ENCODE measurements around the gene P2RY2.

P2RY2 gene

GRCh38 chr11:73177380-73177777, 40.7 kb upstream of the P2RY2 start:
- H3K9ac ChIP-seq (ENCODE audit: low read depth, low read length): no peak overlapping the region
- H3K27me3 ChIP-seq (ENCODE audit: insufficient read depth, low read length): no peaks in the 10 kb centered on the region
- no peaks in the 10 kb centered on the region for H3K36me3 ChIP-seq (ENCODE audit: insufficient read depth, low read length)
- no peaks in the 10 kb centered on the region for H3K4me1 ChIP-seq (ENCODE audit: insufficient read depth, low read length)
- H3K9me3 ChIP-seq (ENCODE audit: insufficient read depth, low read depth, low read length): no peaks in the 10 kb centered on the region
- no peak overlapping the region for H3K27ac ChIP-seq (ENCODE audit: low read depth, low read length)
- WGBS: 96% methylated on average over 3 of the region's 3 CpGs
- no peak overlapping the region for H3K4me3 ChIP-seq (ENCODE audit: low read length)

- Histone ChIP-seq H3K4me1 (ENCODE audit: insufficient read depth, low read length) (no peaks in the 10 kb centered on the region), H3K27me3 (ENCODE audit: insufficient read depth, low read length) (no peaks in the 10 kb centered on the region), H3K9me3 (ENCODE audit: insufficient read depth, low read depth, low read length) (no peaks in the 10 kb centered on the region), H3K9ac (ENCODE audit: low read depth, low read length) (no peak overlapping the region), H3K4me3 (ENCODE audit: low read length) (no peak overlapping the region), H3K36me3 (ENCODE audit: insufficient read depth, low read length) (no peaks in the 10 kb centered on the region), H3K27ac (ENCODE audit: low read depth, low read length) (no peak overlapping the region)
- WGBS: 64% methylated on average over 15 of the region's 15 CpGs
These were observed 40.1 kb upstream of the P2RY2 start for GRCh38 chr11:73177778-73178539.

- Histone ChIP-seq H3K9ac (ENCODE audit: low read depth, low read length) (no peak overlapping the region), H3K27me3 (ENCODE audit: insufficient read depth, low read length) (no peaks in the 10 kb centered on the region), H3K4me3 (ENCODE audit: low read length) (no peak overlapping the region), H3K4me1 (ENCODE audit: insufficient read depth, low read length) (no peaks in the 10 kb centered on the region), H3K36me3 (ENCODE audit: insufficient read depth, low read length) (no peaks in the 10 kb centered on the region), H3K27ac (ENCODE audit: low read depth, low read length) (no peak overlapping the region), H3K9me3 (ENCODE audit: insufficient read depth, low read depth, low read length) (no peaks in the 10 kb centered on the region)
- WGBS: 85% methylated on average over 4 of the region's 4 CpGs
These were observed 39.4 kb upstream of the P2RY2 start for GRCh38 chr11:73178681-73179080.

- Histone ChIP-seq H3K27ac (ENCODE audit: low read depth, low read length) (no peak overlapping the region), H3K4me3 (ENCODE audit: low read length) (no peak overlapping the region), H3K4me1 (ENCODE audit: insufficient read depth, low read length) (no peaks in the 10 kb centered on the region), H3K9me3 (ENCODE audit: insufficient read depth, low read depth, low read length) (no peaks in the 10 kb centered on the region), H3K9ac (ENCODE audit: low read depth, low read length) (no peak overlapping the region), H3K36me3 (ENCODE audit: insufficient read depth, low read length) (no peaks in the 10 kb centered on the region), H3K27me3 (ENCODE audit: insufficient read depth, low read length) (no peaks in the 10 kb centered on the region)
- WGBS: 63% methylated on average over 3 of the region's 3 CpGs
These were observed 35.2 kb upstream of the P2RY2 start for GRCh38 chr11:73182824-73183321.

GRCh38 chr11:73184953-73185671, 33.0 kb upstream of the P2RY2 start:
- Histone ChIP-seq H3K9me3 (ENCODE audit: insufficient read depth, low read depth, low read length) (no peaks in the 10 kb centered on the region), H3K27ac (ENCODE audit: low read depth, low read length) (no peak overlapping the region), H3K36me3 (ENCODE audit: insufficient read depth, low read length) (no peaks in the 10 kb centered on the region), H3K27me3 (ENCODE audit: insufficient read depth, low read length) (no peaks in the 10 kb centered on the region), H3K4me3 (ENCODE audit: low read length) (no peak overlapping the region), H3K9ac (ENCODE audit: low read depth, low read length) (no peak overlapping the region), H3K4me1 (ENCODE audit: insufficient read depth, low read length) (no peaks in the 10 kb centered on the region; the same call in 1 of the 2 replicates)
- WGBS: 59% methylated on average over 14 of the region's 18 CpGs

- no peak overlapping the region for H3K27ac ChIP-seq (ENCODE audit: low read depth, low read length)
- WGBS: 79% methylated on average over 13 of the region's 13 CpGs
- no peaks in the 10 kb centered on the region; the same call in 1 of the 2 replicates for H3K4me1 ChIP-seq (ENCODE audit: insufficient read depth, low read length)
These were observed 32.3 kb upstream of the P2RY2 start for GRCh38 chr11:73185680-73186293.

GRCh38 chr11:73186294-73186850, 31.7 kb upstream of the P2RY2 start:
- H3K4me3 ChIP-seq (ENCODE audit: low read length): no peak overlapping the region
- 96% methylated on average over 10 of the region's 10 CpGs for WGBS

More at GRCh38 chr11:73185680-73186293, 32.3 kb upstream of the P2RY2 start:
- Histone ChIP-seq H3K4me3 (ENCODE audit: low read length) (no peak overlapping the region), H3K9me3 (ENCODE audit: insufficient read depth, low read depth, low read length) (no peaks in the 10 kb centered on the region), H3K27me3 (ENCODE audit: insufficient read depth, low read length) (no peaks in the 10 kb centered on the region), H3K9ac (ENCODE audit: low read depth, low read length) (no peak overlapping the region), H3K36me3 (ENCODE audit: insufficient read depth, low read length) (no peaks in the 10 kb centered on the region)

GRCh38 chr11:73186886-73187285, 31.2 kb upstream of the P2RY2 start:
- no peaks in the 10 kb centered on the region; the same call in 1 of the 2 replicates for H3K4me1 ChIP-seq (ENCODE audit: insufficient read depth, low read length)
- no peak overlapping the region for H3K9ac ChIP-seq (ENCODE audit: low read depth, low read length)
- H3K9me3 ChIP-seq (ENCODE audit: insufficient read depth, low read depth, low read length): no peaks in the 10 kb centered on the region
- WGBS: 61% methylated on average over 4 of the region's 4 CpGs
- no peak overlapping the region for H3K4me3 ChIP-seq (ENCODE audit: low read length)
- no peaks in the 10 kb centered on the region for H3K27me3 ChIP-seq (ENCODE audit: insufficient read depth, low read length)
- H3K36me3 ChIP-seq (ENCODE audit: insufficient read depth, low read length): no peaks in the 10 kb centered on the region
- no peak overlapping the region for H3K27ac ChIP-seq (ENCODE audit: low read depth, low read length)

More at GRCh38 chr11:73186294-73186850, 31.7 kb upstream of the P2RY2 start:
- no peaks in the 10 kb centered on the region; the same call in 1 of the 2 replicates for H3K4me1 ChIP-seq (ENCODE audit: insufficient read depth, low read length)
- H3K9me3 ChIP-seq (ENCODE audit: insufficient read depth, low read depth, low read length): no peaks in the 10 kb centered on the region
- no peak overlapping the region for H3K9ac ChIP-seq (ENCODE audit: low read depth, low read length)
- H3K36me3 ChIP-seq (ENCODE audit: insufficient read depth, low read length): no peaks in the 10 kb centered on the region
- H3K27ac ChIP-seq (ENCODE audit: low read depth, low read length): no peak overlapping the region
- H3K27me3 ChIP-seq (ENCODE audit: insufficient read depth, low read length): no peaks in the 10 kb centered on the region

- H3K9ac ChIP-seq (ENCODE audit: low read depth, low read length): no peak overlapping the region
- no peak overlapping the region for H3K27ac ChIP-seq (ENCODE audit: low read depth, low read length)
- H3K9me3 ChIP-seq (ENCODE audit: insufficient read depth, low read depth, low read length): no peaks in the 10 kb centered on the region
- 75% methylated on average over 1 of the region's 1 CpG for WGBS
- no peak overlapping the region for H3K4me3 ChIP-seq (ENCODE audit: low read length)
- H3K4me1 ChIP-seq (ENCODE audit: insufficient read depth, low read length): no peaks in the 10 kb centered on the region; the same call in 1 of the 2 replicates
- H3K36me3 ChIP-seq (ENCODE audit: insufficient read depth, low read length): no peaks in the 10 kb centered on the region
- no peaks in the 10 kb centered on the region for H3K27me3 ChIP-seq (ENCODE audit: insufficient read depth, low read length)
These were observed 30.2 kb upstream of the P2RY2 start for GRCh38 chr11:73187854-73188253.

- Histone ChIP-seq H3K9ac (ENCODE audit: low read depth, low read length) (no peak overlapping the region), H3K4me3 (ENCODE audit: low read length) (no peak overlapping the region), H3K4me1 (ENCODE audit: insufficient read depth, low read length) (no peaks in the 10 kb centered on the region; the same call in 1 of the 2 replicates), H3K27me3 (ENCODE audit: insufficient read depth, low read length) (no peaks in the 10 kb centered on the region), H3K36me3 (ENCODE audit: insufficient read depth, low read length) (no peaks in the 10 kb centered on the region), H3K9me3 (ENCODE audit: insufficient read depth, low read depth, low read length) (no peaks in the 10 kb centered on the region), H3K27ac (ENCODE audit: low read depth, low read length) (no peak overlapping the region)
- 93% methylated on average over 4 of the region's 4 CpGs for WGBS
These were observed 29.8 kb upstream of the P2RY2 start for GRCh38 chr11:73188301-73188700.

- no peaks in the 10 kb centered on the region for H3K27me3 ChIP-seq (ENCODE audit: insufficient read depth, low read length)
- H3K4me3 ChIP-seq (ENCODE audit: low read length): no peak overlapping the region
- WGBS: 76% methylated on average over 8 of the region's 8 CpGs
- H3K27ac ChIP-seq (ENCODE audit: low read depth, low read length): no peak overlapping the region
- H3K9ac ChIP-seq (ENCODE audit: low read depth, low read length): no peak overlapping the region
- no peaks in the 10 kb centered on the region for H3K36me3 ChIP-seq (ENCODE audit: insufficient read depth, low read length)
- H3K4me1 ChIP-seq (ENCODE audit: insufficient read depth, low read length): no peaks in the 10 kb centered on the region; the same call in 1 of the 2 replicates
- H3K9me3 ChIP-seq (ENCODE audit: insufficient read depth, low read depth, low read length): no peaks in the 10 kb centered on the region
These were observed 28.8 kb upstream of the P2RY2 start for GRCh38 chr11:73189315-73189714.

Data from HUES64 (cell line).